Left hindlimb (tissue), 1 donor: Measurements from ENCODE around the gene SMC1A.
"Not testable (repeated sequence)": the region's sequence is repeated elsewhere in the genome, so short reads cannot be mapped to it uniquely, and the experiment has no call there.

Source experiments
- DNase-seq: peaks from one replicate; pipeline ENCODE4 v3.0.0-alpha.2; 2018

SMC1A gene

DNA sequence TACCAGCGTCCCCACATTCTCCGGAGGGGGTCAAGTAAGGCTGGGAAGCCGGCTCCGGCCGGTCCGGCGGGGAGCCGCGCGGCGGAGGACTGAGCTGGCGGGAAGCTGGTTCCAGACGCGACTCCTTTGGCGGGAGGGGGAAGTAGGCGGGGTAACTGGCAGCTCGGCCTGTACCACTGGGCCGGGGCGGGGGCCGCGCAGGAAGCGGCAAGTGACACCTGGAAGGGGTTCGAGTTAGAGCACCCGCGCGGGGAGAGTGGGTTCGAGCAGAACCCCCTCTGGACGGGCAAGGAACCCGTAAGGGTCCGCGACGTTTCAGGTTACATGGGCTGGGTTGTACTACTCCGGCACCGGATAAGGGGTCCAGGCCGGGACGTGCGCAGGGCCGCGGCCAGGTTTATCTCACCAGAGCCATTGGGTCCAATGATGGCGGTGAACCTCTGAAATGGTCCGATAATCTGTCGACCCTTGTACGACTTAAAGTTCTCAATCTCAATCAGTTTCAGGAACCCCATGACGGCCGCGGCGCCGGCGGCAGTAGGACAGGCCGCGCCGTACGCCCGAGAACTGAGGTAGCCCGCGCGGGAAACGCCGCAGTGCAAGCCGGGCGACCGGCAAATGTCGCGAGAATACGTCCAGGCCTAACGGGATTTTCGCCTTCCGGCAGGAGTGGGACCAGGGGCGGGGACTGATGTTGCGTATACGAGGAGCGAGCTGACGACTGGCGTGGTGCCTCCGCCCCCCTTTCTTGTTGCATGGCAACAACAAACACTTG, at the start of gene SMC1A:
Gene SMC1A (minus strand): TSS at position 569 of the 775 bp plus-strand sequence. CDS start 54 bp downstream, at position 515.
- DNase-seq, result peak; percentile 97

DNA sequence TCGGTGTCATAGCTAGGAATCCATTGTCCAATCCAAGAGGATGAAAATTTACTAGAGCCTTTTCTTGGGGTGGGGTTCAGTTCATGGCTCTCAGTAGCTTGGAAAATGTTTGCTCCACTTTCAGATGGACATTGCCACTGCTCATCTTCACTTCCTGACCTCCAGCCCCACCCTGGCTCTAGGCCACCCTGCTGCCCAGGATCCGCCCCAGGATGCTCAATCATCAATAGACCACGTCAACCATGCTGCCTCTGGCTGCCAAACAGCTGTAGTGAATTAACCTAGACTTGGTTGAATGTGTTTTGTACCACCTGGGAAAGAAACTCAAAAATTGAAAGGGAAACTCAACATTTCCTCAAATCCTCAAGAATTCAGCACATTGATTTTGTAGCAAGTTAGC, 48.9 kb upstream of the SMC1A start:
- DNase-seq, result no peak

GRCh38 chrX:53468659-53469058, 46.2 kb upstream of the SMC1A start:
- not testable (repeated sequence) for DNase-seq

- no peak for DNase-seq
Observed at GRCh38 chrX:53458082-53458481, 35.6 kb upstream of the SMC1A start.

DNA sequence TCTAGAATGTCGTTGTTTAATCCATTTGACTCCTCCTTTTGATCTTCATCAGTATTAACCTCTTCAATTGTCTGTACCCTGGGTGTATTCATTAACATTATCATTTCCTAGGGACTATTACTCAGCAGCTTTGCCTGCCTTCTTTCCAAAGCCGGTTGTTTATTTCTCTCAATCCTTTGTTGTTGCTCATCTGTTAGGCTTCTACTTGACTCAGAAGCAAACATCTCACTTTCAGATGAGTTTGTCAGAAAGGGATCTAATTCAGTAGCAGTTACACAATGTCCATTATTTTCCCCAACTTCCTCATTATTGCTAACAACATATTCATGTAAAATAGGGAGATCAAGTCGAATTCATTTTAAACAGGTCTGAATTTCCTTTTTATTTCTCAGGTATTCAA, 33.8 kb upstream of the SMC1A start:
- DNase-seq, result no peak

GRCh38 chrX:53452812-53453211, 30.4 kb upstream of the SMC1A start:
- no peak for DNase-seq

GRCh38 chrX:53449632-53450031, 27.2 kb upstream of the SMC1A start:
- DNase-seq, result no peak

GRCh38 chrX:53447441-53447840, 25.0 kb upstream of the SMC1A start:
- DNase-seq, result no peak

DNA sequence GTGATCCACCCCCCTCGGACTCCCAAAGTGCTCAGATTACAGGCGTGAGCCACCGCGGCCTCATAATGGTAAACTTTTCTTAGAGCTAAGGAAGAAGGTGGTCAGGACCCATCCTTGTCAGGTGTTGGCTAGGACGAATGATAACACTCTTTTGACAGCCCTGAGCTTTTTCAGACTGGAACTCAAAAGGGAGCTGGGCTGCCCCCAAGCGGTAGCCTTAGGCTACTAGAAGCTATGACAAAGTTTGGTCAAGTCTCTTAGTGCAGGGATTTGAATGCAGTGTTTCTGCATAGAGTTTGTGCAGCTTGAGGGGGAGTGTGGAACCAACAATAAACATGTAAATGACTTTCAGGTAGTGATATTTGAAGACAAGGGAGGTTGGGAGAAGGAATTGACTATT, 23.5 kb upstream of the SMC1A start:
- DNase-seq, result no peak

- no peak for DNase-seq
Observed at GRCh38 chrX:53442322-53442631, 19.8 kb upstream of the SMC1A start.

DNA sequence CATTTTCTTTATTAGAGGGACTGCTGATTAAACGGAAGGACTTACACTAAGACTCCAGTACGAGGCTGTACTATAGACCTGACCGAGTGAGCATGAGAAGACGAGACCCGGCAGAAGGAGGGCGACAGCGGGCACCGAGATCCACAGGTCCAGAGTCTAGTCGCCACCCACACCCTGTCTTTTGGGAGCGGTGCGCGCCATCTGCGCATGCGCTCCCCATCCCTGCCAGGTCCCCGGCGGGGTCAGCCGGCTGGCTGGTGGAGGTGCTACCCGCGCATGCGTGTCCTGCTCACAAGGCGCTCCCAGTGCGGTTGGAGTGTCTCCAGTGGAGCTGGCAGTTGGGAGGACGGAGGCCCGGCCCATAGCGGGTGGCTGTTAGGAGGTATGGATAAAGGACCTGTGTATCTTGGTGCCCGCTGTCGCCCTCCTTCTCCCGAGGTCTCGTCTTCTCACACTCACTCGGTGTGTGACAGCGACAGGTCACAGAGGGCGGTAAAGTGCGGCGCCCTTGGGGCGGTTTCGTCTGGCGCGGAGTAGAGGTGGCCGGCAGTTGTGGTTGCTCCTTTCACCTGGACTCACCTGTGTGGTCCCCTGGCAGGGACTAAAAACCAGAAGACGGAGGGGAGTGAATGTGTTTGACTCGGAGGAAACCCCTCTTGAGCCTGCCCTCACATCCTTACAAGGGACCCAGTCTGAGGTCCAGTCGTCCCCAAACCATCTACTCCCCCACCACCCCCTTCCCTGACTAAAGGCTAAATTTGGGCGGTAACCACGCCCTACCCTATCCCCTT, 19.3 kb upstream of the SMC1A start:
- peak; percentile 75 for DNase-seq

GRCh38 chrX:53440621-53441517, 18.4 kb upstream of the SMC1A start:
- peak; percentile 39 for DNase-seq

DNA sequence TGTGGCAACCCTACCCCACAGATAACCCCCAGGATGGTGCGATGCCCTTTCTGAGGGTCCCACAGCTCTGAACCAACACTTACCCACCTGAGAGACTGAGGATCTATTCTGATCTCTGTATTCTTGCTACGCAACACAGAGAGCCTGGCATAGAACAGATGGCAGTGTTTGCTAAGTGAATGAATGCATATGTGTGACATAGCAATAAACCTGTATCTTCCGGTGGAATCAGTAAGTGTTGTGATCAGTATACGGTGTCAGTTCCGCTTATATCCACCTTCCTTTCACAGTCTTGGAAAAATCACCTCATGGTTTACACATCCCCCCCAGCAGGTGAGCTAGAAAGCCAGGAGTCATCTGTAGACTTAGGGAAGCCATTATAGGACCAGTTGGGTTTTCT, 17.6 kb upstream of the SMC1A start:
- DNase-seq, result no peak

GRCh38 chrX:53438832-53439230, 16.4 kb upstream of the SMC1A start:
- DNase-seq, result no peak

- DNase-seq, result no peak
Observed at GRCh38 chrX:53438174-53438831, 15.8 kb upstream of the SMC1A start.

DNA sequence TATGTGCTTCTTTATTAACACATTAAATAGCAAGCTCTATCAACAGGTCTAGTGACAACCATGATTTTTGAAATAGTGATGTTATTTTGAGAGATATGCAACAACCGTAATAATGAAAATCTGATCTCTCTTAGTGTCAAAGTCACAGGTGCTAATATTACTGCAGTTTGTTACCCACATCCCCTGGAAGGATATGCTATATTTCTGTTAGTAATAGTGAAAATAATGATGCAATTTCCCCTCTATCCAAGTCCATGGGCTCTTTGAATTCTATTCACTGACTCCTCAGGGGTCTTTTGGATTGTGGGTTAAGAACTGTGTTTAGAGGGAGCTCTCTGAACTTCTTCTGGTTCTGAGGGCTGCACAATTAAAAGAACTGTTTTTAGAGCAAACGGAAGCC, 14.8 kb upstream of the SMC1A start:
- DNase-seq, result no peak

DNA sequence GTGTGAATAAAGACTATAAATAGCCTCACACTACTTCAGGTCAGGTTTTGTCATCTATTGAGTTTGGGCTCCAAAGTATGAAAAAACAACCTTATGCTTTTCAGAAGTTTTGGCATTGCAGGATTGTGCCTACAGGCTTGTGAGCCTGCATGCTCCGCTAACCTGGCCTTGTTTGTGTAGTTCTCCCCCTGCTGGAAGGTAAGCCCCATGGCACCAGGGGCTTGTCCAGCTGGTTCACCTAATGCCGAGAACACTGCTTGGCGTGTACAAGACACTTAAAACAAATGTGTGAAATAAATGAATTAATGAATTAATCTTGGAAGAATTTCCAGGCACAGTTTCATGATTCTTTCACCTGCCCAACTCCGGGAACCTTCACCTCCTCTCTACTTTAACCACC, 13.5 kb upstream of the SMC1A start:
- DNase-seq, result peak; percentile 36

- DNase-seq, result peak; percentile 88
Observed at GRCh38 chrX:53433651-53434639, 11.5 kb upstream of the SMC1A start, which contains the start of gene HSD17B10. HSD17B10 (minus strand) TSS chrX:53434370; CDS start chrX:53434345, 25 bp downstream.

- no peak for DNase-seq
Observed at GRCh38 chrX:53430231-53430630, 7.8 kb upstream of the SMC1A start.

GRCh38 chrX:53429755-53430154, 7.3 kb upstream of the SMC1A start:
- no peak for DNase-seq

- DNase-seq, result no peak
Observed at GRCh38 chrX:53422861-53423306, 430 bp upstream of the SMC1A start, which contains the start of gene RIBC1. RIBC1 (plus strand) TSS chrX:53422873; CDS start chrX:53426277, 3,404 bp downstream.
